HL-60 (cell line): ENCODE measurements around the gene HSPA12A.

Experiments used
- DNase-seq, 2 experiments: peaks; one replicate each; pipeline ENCODE4 v3.0.0-alpha.2; 2010 to 2020; ENCODE audit warnings: low read depth in 1 of 2, low spot score in 1 of 2
- H3K27ac ChIP-seq: fragments of 250-450 bp; sonication (Bioruptor Pico); replicated peaks from 2 replicates; pipeline ENCODE4 v1.5.1; 2020; ENCODE audit warnings: mild to moderate bottlenecking, moderate library complexity
- H3K27me3 ChIP-seq: fragments of 250-450 bp; sonication (Bioruptor Pico); 2 replicates; pipeline ENCODE4 v1.5.1; 2021; ENCODE audit warnings: mild to moderate bottlenecking, moderate library complexity; ENCODE audit not compliant: insufficient read depth, poor library complexity, severe bottlenecking
- H3K4me3 ChIP-seq: replicated peaks from 2 replicates; pipeline ENCODE4 v1.5.1; 2011; ENCODE audit warnings: mild to moderate bottlenecking, control low read depth, low read length; ENCODE audit not compliant: insufficient read depth
- GABPA ChIP-seq: IDR thresholded peaks from 2 replicates; pipeline ENCODE4 v1.6.1; 2012; ENCODE audit warnings: low read depth
- POLR2AphosphoS5 ChIP-seq: IDR thresholded peaks from 2 replicates; pipeline ENCODE4 v1.6.1; 2012; ENCODE audit warnings: low read depth
- SPI1 ChIP-seq: IDR thresholded peaks from 2 replicates; pipeline ENCODE4 v1.6.1; 2012; ENCODE audit warnings: low read depth, mild to moderate bottlenecking, borderline replicate concordance
- TF ChIP-seq, protein P1 (sequence below): IDR thresholded peaks from one replicate; pipeline ENCODE4 v1.5.1; 2011; ENCODE audit warnings: low read length, control low read depth, inconsistent platforms; ENCODE audit not compliant: insufficient read depth
- TF ChIP-seq, protein P2 (sequence below): IDR thresholded peaks from 2 replicates; pipeline ENCODE4 v1.6.1; 2012; ENCODE audit warnings: low read depth; ENCODE audit not compliant: insufficient replicate concordance

Gene HSPA12A

DNA sequence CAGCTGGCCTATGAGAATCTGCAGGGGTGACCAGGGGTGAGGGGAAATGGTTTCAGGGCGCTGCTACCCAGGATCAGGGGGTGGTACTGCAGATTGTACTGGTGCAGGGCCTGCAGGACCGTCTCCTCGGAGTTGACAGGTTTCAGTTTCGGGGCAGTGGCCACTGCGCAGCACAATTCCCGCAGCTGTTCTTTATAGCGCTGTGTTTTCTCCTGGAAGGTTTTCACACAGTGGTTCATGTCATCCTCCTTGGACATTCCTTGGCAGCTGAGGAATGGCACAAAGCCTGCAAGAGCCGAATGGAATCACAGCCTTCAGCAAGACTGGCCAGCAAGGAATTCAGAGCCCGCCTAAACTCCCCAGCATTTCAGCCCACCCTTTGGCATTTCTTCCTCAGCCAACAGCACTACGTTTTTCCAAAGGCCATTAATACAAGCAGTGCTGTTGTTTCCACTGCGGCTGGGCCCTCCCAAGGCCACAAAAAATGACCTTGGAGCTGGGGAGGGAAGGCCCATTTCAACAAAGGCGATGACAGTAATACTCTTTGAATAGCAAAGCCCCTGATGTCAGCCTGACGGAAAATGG is 76.7 kb downstream of the HSPA12A start:
- Histone ChIP-seq H3K4me3 (no peak overlapping the region), H3K27ac (no peak overlapping the region), H3K27me3 (no peaks in the 10 kb centered on the region)
- TF ChIP-seq, protein P1, sequence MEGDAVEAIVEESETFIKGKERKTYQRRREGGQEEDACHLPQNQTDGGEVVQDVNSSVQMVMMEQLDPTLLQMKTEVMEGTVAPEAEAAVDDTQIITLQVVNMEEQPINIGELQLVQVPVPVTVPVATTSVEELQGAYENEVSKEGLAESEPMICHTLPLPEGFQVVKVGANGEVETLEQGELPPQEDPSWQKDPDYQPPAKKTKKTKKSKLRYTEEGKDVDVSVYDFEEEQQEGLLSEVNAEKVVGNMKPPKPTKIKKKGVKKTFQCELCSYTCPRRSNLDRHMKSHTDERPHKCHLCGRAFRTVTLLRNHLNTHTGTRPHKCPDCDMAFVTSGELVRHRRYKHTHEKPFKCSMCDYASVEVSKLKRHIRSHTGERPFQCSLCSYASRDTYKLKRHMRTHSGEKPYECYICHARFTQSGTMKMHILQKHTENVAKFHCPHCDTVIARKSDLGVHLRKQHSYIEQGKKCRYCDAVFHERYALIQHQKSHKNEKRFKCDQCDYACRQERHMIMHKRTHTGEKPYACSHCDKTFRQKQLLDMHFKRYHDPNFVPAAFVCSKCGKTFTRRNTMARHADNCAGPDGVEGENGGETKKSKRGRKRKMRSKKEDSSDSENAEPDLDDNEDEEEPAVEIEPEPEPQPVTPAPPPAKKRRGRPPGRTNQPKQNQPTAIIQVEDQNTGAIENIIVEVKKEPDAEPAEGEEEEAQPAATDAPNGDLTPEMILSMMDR, result no peak
- no peak for TF ChIP-seq GABPA
- TF ChIP-seq, protein P2, sequence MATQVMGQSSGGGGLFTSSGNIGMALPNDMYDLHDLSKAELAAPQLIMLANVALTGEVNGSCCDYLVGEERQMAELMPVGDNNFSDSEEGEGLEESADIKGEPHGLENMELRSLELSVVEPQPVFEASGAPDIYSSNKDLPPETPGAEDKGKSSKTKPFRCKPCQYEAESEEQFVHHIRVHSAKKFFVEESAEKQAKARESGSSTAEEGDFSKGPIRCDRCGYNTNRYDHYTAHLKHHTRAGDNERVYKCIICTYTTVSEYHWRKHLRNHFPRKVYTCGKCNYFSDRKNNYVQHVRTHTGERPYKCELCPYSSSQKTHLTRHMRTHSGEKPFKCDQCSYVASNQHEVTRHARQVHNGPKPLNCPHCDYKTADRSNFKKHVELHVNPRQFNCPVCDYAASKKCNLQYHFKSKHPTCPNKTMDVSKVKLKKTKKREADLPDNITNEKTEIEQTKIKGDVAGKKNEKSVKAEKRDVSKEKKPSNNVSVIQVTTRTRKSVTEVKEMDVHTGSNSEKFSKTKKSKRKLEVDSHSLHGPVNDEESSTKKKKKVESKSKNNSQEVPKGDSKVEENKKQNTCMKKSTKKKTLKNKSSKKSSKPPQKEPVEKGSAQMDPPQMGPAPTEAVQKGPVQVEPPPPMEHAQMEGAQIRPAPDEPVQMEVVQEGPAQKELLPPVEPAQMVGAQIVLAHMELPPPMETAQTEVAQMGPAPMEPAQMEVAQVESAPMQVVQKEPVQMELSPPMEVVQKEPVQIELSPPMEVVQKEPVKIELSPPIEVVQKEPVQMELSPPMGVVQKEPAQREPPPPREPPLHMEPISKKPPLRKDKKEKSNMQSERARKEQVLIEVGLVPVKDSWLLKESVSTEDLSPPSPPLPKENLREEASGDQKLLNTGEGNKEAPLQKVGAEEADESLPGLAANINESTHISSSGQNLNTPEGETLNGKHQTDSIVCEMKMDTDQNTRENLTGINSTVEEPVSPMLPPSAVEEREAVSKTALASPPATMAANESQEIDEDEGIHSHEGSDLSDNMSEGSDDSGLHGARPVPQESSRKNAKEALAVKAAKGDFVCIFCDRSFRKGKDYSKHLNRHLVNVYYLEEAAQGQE, result no peak
- no peak for TF ChIP-seq SPI1
- no peak for TF ChIP-seq POLR2AphosphoS5
- DNase-seq, result no peak

DNA sequence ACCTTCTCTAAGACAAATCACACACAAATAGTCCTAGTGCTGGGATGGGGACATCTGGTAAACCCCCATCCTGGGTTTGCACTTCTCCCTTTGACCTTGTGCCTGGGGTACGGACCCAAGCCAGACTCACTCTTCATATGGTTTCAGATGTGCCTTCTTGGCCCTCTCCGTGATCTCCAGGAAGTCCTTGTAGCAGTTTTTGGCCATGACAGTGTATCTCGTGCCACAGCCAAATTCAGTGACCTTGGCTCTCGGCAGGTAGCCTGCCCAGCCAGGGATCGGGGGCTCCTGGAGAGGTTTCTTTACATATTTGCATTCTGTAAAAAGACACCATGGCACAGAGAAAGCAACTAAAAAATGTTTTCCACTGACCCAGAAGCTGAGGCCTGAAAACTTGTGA is 77.7 kb downstream of the HSPA12A start:
- TF ChIP-seq SPI1 (no peak), GABPA (no peak), POLR2AphosphoS5 (no peak)
- TF ChIP-seq, protein P2, result no peak
- TF ChIP-seq, protein P1, result no peak
- DNase-seq, result no peak
- no peak overlapping the region for H3K27ac ChIP-seq

DNA sequence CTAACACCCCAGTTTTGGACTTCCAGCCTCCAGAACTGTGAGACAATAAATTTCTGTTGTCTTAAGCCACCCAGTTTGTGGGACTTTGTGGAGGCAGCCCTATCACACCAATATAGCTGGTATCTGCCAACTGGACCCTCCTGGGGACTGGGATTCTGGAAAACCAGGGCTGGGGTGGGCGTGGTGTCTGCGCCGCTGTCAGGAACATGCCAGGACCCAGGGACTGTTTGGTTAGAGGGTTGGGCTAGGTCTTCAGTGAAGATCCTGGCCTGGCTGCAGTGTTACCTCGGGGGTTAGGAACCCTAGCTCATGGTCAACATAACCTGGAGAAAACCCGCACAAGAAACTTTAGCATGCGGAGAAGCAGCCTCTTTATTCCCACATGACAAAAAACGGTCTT is 79.0 kb downstream of the HSPA12A start:
- Histone ChIP-seq H3K27me3 (no peaks in the 10 kb centered on the region), H3K27ac (no peak overlapping the region), H3K4me3 (no peak overlapping the region)
- no peak for TF ChIP-seq SPI1
- TF ChIP-seq, protein P2, result no peak
- TF ChIP-seq, protein P1, result no peak
- TF ChIP-seq POLR2AphosphoS5, result no peak
- TF ChIP-seq GABPA, result no peak
- DNase-seq, result no peak

More for the DNA sequence above, 77.7 kb downstream of the HSPA12A start:
- Histone ChIP-seq H3K4me3 (no peak overlapping the region), H3K27me3 (no peaks in the 10 kb centered on the region)
